ENCODE data around the gene TMEM259. TPM values are rescaled to one million over a fixed set of nuclear protein-coding genes. Genes with fewer than 3 reads are reported as not detected.

The TMEM259 gene
- total and polyA plus RNA-seq, 2 donors (not counting 3 experiments of a cell fraction or from before 2014, with no cell fraction given) = 142 to 297 TPM

DNA sequence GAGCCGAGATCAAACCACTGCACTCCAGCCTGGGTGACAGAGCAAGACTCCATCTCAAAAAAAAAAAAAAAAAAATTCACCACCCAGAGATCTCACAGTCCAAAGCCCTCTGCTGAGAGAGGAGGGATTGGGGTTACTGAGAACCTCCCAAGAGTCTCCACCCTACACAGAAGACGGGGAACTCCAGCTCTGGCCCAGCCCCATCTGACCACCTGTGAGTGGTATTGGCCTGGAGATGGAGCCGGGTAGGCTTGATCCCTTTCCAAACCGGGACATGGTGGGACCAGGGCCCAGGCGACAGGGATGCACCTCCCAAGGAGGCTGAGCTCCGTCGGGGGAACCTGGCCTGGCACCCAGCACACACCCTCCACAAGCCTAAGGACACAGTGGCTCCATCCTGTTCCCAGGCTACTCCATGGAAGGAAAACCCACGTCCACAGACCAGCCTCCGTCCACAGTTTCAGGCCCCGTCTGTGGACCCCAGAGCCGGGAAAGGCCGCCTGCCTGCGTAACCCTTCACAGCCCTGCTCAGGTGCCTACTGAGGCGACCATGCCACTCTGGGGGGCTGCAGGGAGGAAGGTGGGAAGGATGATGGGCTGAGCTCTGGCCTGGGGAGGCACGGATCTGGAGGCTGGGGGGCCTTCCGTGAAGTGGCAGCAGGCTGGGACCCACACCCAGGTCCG, 1.8 kb downstream of the TMEM259 start:
- no peak overlapping the region for H3K27ac ChIP-seq (ENCODE audit: insufficient read depth, low read depth, low read length)

More for the DNA sequence above, 1.8 kb downstream of the TMEM259 start:
- DNase-seq (ENCODE audit: low read depth, low spot score) = no peak
- ChIA-PET CTCF (no interaction called here), POLR2A (interaction anchor here (0.7 kb wide), 2 partner anchors 53 to 93 kb away, joined by 6 to 7 read pairs; no protein-coding TSS in a partner anchor)
- intact Hi-C loops (cut with micrococcal nuclease) = no loop called here
- Histone ChIP-seq H4K20me1 (replicated peaks; ENCODE audit: control insufficient read depth, extremely low read depth, insufficient read depth, low read length) (no peaks in the 10 kb centered on the region), H3K4me3 (replicated peaks in 1 of 3; ENCODE audit: insufficient read depth in 1 of 3, low read depth in 1 of 3, low read length in 3 of 3) (peak overlapping the region in 1 of 3 experiments; percentile 90), H2AFZ (ENCODE audit: low read depth, low read length) (no peak overlapping the region), H3K36me3 (ENCODE audit: control insufficient read depth in 2 of 2, extremely low read depth in 1 of 2, insufficient read depth in 2 of 2, low read length in 2 of 2) (peaks cover 0 to 3% of the 10 kb centered on the region in 2 experiments), H3K9me1 (replicated peaks; ENCODE audit: control insufficient read depth, extremely low read depth, insufficient read depth, low read length) (no peaks in the 10 kb centered on the region), H3K9me3 (replicated peaks; ENCODE audit: control insufficient read depth, insufficient read depth, low read length) (no peaks in the 10 kb centered on the region), H3K9ac (replicated peaks; ENCODE audit: extremely low read depth, insufficient read depth, low read length) (no peak overlapping the region), H3K79me2 (ENCODE audit: control insufficient read depth, insufficient read depth, low read length) (peaks cover 68% of the 10 kb centered on the region), H3K27me3 (ENCODE audit: control insufficient read depth in 2 of 2, insufficient read depth in 2 of 2, low read length in 2 of 2) (no peaks in the 10 kb centered on the region), H3K4me2 (ENCODE audit: insufficient read depth, low read length) (peak overlapping the region; percentile 86), H3K4me1 (ENCODE audit: control insufficient read depth, extremely low read depth, insufficient read depth, low read length) (peaks cover 40% of the 10 kb centered on the region)
- BruUV-seq (replicated peaks) = no TSS peak
- TF ChIP-seq EZH2 (IDR thresholded peaks at IDR 0.05; ENCODE audit: borderline replicate concordance, low read depth, low read length, severe bottlenecking) (no peak), POLR2A (IDR thresholded peaks at IDR 0.05; ENCODE audit: low read depth, low read length) (no peak), GATA2 (IDR thresholded peaks at IDR 0.05; ENCODE audit: insufficient read depth, insufficient read length, low read depth, low read length) (no peak), MYC (IDR thresholded peaks at IDR 0.05; ENCODE audit: low read depth, low read length) (no peak), JUN (IDR thresholded peaks at IDR 0.05; ENCODE audit: borderline replicate concordance, insufficient read depth, insufficient read length, low read depth) (no peak), FOS (IDR thresholded peaks at IDR 0.05; ENCODE audit: borderline replicate concordance, insufficient read depth, low read length) (no peak), POLR2AphosphoS5 (IDR thresholded peaks at IDR 0.05; ENCODE audit: insufficient read depth, low read depth, low read length) (no peak), MAX (IDR thresholded peaks at IDR 0.05; ENCODE audit: insufficient read depth, insufficient read length) (no peak)
- TF ChIP-seq, protein P1, sequence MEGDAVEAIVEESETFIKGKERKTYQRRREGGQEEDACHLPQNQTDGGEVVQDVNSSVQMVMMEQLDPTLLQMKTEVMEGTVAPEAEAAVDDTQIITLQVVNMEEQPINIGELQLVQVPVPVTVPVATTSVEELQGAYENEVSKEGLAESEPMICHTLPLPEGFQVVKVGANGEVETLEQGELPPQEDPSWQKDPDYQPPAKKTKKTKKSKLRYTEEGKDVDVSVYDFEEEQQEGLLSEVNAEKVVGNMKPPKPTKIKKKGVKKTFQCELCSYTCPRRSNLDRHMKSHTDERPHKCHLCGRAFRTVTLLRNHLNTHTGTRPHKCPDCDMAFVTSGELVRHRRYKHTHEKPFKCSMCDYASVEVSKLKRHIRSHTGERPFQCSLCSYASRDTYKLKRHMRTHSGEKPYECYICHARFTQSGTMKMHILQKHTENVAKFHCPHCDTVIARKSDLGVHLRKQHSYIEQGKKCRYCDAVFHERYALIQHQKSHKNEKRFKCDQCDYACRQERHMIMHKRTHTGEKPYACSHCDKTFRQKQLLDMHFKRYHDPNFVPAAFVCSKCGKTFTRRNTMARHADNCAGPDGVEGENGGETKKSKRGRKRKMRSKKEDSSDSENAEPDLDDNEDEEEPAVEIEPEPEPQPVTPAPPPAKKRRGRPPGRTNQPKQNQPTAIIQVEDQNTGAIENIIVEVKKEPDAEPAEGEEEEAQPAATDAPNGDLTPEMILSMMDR (IDR thresholded peaks at IDR 0.05; ENCODE audit: extremely low read depth in 1 of 2, insufficient read depth in 1 of 2, low read depth in 1 of 2, low read length in 2 of 2) = no peak
- dilution Hi-C loops (cut with MboI; ENCODE audit: extremely low pct_ligation_motif_present, low sequenced_read_pairs) = no loop called here
- FAIRE-seq = no peak
